Measurements from ENCODE around the gene SPCS3.

The SPCS3 gene

DNA sequence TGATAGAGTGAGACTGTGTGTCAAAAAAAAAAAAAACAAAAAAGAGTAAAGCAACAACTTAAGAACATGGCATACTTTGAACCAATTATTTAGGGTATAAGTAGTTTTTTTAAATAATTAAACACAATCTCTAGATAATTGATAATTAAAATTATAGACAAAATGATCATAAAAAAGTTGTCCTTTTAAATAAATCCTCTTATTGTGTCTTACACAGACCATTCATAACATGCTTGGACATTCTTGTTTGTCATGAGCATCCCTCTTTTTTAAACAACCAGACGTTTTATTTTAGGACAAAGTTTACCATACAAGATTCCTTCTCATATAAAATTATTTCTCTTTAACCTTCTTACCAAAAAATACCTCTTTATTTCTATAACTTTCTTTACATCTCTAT, 35.1 kb downstream of the SPCS3 start:
- DNase-seq = no peak

DNA sequence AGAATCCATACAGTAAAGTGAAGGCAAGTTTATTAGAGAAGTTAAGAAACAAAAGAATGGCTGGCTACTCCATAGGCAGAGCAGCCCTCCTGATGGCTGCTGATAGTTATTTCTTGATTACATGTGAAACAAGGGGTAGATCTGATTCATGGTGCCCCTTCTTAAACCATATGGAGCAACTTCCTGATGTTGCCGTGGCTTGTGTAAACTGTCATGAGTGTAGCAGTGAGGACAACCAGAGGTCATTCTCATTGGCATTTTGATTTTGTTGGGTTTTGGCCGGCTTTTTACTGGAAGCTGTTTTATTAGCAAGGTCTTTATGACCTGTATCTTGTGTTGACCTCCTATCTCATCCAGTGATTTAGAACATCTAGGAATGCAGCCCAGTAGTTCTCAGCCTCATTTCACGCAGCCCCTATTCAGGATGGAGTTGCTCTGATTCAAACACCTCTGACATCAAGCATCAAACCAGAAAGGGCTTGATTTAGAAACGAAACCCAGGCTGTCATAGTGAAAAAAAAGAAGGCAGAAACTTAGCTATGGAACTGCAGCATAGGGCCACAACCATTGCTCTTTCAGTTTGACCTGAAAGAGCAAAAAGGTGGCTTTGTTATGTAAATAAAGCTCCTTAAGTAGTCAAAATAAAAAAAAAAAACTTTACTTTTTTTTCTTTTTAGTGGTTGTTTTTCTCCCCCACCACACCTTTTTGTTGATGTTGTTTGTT, 37.8 kb downstream of the SPCS3 start:
- DNase-seq = no peak

- no peak for DNase-seq
These were observed 38.3 kb downstream of the SPCS3 start for GRCh38 chr4:176358083-176358469.

DNA sequence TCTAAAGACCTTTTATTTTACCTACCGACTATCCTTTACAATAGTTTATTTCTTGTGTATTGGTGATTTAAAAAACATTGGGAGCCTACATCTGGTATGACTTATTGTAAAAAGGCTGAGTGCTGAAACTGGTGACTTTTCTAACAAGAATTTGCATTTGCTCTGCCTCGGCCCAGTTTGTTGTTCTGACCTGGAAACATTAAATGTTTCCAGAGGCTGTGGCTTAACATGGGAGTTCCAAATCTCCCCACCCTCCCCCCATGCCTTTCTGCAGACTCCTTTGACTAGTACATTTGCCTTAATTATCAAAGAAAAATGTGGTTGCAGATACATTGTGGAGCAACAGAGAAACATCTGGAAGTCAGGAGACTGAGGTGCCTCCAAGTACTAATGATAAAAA, 39.8 kb downstream of the SPCS3 start:
- no peak for DNase-seq

DNA sequence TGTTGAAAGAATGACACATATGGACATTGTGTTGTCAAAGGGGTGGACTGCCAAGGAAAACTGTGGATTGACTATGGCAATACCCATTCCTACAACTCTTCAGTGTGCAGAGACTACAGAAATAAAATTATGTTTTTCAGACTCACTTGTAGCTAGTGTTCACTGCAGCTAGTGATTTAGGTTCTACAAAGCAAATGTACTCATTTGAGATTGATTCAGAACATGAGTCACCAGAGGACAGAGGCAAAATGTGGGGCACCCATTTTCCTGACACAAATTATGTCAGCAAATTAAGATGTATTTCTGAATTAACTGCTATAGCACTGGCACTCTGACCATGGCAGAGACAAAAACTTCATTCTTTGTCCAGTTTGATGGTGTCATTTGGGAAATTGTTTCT, 40.7 kb downstream of the SPCS3 start:
- DNase-seq = no peak

DNA sequence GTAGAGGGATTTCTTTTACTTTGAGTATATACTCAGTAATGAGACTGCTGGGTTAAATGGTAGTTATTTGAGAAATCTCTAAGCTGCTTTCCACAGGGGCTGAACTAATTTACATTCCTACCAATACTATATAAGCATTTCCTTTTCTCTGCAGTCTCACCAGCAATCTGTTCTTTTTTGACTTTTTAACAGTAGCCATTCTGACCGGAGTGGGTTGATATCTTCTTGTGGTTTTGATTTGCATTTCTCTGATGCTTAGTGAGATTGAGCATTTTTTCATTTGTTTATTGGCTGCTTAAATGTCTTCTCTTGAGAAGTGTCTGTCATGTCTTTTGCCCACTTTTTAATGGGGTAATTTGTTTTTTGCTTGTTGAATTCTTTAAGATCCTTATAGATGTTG, 43.3 kb downstream of the SPCS3 start:
- DNase-seq = no peak

DNA sequence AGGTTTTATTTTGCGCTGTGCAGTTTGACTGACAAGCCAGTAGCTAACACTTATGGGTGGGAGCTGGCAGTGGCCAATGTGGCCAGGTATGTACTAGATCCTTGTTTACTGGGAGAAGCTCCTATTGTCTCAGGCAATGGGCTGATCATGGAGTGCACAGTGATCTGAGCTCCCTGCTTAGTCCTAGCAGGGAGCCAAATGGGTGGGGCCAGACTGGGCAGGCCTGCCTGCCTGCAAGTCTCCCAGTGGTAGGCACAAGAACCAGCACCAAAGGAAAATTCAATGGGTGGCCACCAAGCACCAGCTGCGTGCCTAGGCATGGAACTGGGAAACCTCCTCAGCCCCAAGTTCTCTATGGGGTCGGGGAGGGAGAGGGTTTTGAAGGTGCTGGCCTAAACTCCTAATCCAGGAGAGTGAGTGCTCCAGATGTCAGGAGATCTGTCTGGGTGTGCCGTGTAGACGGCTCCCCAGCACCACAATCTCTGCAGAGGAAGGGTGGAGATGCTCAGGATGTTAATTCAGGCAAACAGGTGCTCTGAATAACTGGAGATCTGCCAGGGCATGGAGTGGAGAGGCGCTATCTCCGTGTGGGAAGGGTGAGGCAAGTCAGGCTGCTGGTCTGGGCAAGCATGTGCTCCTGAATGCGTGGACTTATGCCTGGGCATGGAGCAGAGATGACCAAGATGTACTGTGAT, 48.2 kb downstream of the SPCS3 start:
- DNase-seq = no peak

DNA sequence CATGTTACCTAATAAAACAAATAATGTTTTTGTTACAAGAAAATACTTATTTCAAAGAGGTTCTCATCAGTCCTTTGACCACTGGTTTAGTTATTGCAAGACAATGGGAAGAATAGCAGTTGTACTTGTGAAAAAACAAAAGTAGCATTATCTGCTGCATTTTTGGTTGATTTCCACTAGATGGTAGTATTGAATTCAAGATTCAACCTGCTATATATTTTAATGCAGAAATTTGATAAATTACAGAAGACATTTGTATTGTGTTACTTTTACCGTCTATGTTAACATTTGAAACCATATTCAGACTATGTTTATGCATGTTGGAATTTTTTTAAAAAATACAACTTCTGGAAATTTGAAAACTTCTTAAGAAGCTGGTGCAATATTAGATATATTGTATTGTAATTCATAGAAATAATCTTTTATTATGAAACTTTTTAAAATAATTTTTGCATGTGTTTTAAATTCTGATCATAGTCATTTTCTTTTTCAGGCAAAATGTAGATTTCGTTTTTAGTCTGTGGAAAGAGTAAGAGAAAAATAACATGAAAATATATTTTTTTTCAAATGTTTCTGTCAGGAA, 56.4 kb downstream of the SPCS3 start:
- DNase-seq = no peak

DNA sequence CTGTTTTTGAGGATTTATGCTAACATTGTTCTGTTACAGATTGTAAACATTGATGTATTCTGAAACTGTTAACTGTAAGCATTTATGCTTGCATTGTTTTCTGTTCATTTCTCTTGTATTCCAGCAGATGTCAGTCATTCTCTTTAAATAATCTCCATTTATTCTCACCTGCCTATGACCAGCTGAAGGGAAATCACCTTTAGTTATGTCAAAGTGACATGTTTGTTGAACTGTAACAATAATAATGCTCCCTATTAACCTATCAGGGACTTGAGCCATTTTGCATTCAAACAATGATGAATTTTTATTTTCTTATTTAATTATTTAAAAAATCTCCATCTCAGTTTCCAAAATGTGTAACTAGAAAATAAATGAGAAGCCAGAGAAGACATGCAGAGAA, 58.0 kb downstream of the SPCS3 start:
- no peak for DNase-seq

DNA sequence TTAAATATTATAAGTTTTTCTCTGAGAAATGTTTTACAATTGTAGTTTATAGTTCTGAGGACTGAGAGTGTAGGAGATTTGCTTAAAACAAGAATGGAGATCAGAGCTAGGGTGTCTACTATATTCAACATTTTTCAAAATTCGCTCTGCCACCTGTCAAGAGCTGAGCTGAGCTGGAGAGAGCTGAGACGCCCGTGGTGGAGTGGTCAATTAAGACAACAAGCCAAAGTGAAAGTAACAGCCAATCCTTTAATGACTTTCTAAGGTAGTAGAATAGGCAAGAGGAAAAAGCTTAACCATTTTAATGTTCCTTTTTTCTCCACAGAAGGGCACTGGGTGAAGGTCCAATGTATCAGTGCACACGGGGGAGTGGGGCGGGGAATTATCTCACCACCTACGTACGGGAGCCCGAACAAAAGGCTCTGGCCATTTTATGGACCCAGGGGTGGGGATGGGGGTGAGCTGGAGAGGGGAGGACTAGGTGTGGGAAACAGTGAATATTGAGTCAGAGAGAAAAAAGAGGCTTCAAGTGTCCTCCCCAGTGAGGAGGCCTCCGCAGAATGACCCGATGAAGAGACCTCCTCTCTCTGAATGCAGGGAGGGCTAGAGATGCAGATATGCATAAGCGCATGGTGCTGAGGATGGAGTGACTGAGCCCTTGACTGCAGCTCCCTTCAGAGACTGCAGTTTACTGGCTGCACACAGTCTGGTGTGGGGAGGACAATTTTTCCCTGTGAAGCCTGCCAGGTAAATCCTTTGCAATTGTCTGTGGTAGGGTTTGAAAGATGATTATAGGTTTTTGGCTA, 60.8 kb downstream of the SPCS3 start:
- DNase-seq = no peak

All from CD4-positive, alpha-beta T cell treated with Interleukin-21 for 1 hour (primary cell).